Measurements from ENCODE around the gene LBH.

DNA sequence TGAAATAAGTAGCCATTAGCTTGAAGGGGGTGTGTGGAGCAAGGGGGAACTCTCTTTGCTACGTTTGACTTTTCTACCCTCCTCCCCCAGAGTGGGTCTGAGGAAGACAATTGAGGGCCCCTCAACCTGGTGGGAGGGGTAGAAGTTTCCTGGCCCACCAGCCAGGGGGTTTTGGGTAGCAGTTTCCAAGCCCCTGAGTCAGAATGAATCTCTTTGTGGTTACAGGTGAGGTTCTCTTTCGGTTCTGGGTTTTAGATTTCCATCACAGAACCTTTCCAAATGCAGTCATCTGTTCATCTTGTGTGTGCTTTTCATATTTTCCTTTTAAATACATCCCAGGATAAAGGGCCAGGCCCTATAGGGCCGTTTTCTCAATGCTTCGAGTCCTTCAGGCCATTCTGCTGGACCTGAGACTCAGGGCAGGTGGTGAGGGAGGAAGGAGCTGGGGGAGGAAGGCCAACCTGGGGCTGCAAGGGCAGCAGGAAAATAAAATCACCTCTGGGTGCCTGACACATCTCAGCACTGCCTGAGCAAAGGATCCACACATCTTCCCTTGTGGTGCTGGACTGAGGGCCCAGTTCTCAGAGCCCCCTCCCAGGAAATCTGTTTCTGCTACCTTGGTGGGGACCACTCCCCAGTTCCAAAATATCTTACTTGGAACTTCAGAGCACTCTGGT, 4.7 kb downstream of the LBH start:
- TF ChIP-seq, protein P1, sequence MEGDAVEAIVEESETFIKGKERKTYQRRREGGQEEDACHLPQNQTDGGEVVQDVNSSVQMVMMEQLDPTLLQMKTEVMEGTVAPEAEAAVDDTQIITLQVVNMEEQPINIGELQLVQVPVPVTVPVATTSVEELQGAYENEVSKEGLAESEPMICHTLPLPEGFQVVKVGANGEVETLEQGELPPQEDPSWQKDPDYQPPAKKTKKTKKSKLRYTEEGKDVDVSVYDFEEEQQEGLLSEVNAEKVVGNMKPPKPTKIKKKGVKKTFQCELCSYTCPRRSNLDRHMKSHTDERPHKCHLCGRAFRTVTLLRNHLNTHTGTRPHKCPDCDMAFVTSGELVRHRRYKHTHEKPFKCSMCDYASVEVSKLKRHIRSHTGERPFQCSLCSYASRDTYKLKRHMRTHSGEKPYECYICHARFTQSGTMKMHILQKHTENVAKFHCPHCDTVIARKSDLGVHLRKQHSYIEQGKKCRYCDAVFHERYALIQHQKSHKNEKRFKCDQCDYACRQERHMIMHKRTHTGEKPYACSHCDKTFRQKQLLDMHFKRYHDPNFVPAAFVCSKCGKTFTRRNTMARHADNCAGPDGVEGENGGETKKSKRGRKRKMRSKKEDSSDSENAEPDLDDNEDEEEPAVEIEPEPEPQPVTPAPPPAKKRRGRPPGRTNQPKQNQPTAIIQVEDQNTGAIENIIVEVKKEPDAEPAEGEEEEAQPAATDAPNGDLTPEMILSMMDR (IDR thresholded peaks at IDR 0.05; ENCODE audit: low read depth, low read length): no peak
- TF ChIP-seq EZH2phosphoT487 (IDR thresholded peaks at IDR 0.05; ENCODE audit: low read depth): no peak

Measured in OCI-LY3 (cell line).